Pancreas (tissue), 10 donors: Measurements from ENCODE around the gene CERKL. TPM values are rescaled to one million over a fixed set of nuclear protein-coding genes. Genes with fewer than 3 reads are reported as not detected.

Experiments used
- ATAC-seq, 4 donors: fragments of 200-7000 bp; cut with Tn5 transposase; one replicate each; pipeline versions ENCODE4 v1.8.0 to v1.9.1; 2020; ENCODE audit warnings: mild to moderate bottlenecking in 4 of 4, moderate library complexity in 4 of 4
- DNase-seq, 6 donors: peaks; one replicate each; pipeline ENCODE4 v3.0.0-alpha.2; 2020
- FAIRE-seq: peaks from 2 replicates; lab custom pipeline; 2012; peaks lifted over from hg19 to GRCh38; lab: Jason Lieb, UNC
- H3K27ac ChIP-seq, 4 donors: fragments of 200-600 bp; sonication (generic); 1 replicate in 3 of 4; 2 replicates in 1 of 4; pipeline versions ENCODE4 v1.5.0 to v1.8.0; 2020
- H3K27me3 ChIP-seq, 4 donors: fragments of 200-600 bp; one replicate each; pipeline ENCODE4 v1.8.0; 2021
- H3K36me3 ChIP-seq, 3 donors: fragments of 200-600 bp; sonication (generic) in 1 of 3; one replicate each; pipeline versions ENCODE4 v1.5.0 to v1.8.0; 2020 to 2021
- H3K4me1 ChIP-seq, 3 donors: fragments of 200-600 bp; one replicate each; pipeline ENCODE4 v1.8.0; 2021
- H3K4me3 ChIP-seq, 4 donors: fragments of 200-600 bp; sonication (generic) in 2 of 4; one replicate each; pipeline versions ENCODE4 v1.5.0 to v1.8.0; 2020 to 2021
- H3K9me3 ChIP-seq, 4 donors: fragments of 200-600 bp; one replicate each; pipeline ENCODE4 v1.8.0; 2021
- WGBS, 2 donors: extraction: QIAGEN DNeasy Blood & Tissue Kit; methylation state at CpG; one replicate each; pipeline ENCODE4 v1.1.7; 2013; 5-methylcytosine and 5-hydroxymethylcytosine counted together
- intact Hi-C, 3 donors: fragments of 100-400 bp; cut with DNase I; formaldehyde crosslinking; loops; one replicate each; pipeline versions ENCODE4 v1.11.1 to v1.14.2; 2022
- polyA plus RNA-seq, 2 donors: library from polyadenylated mRNA; stranded (reverse); fragments of 200-250 nt; gene quantifications; one replicate each; pipeline ENCODE4 v1.2.3, GENCODE V29; 2013
- total RNA-seq, 6 donors: library from RNA; stranded (reverse); fragmentation: NEBNext Ultra II Directional in 4 of 6; extraction: Animal tissue kit (Norgen Biotek cat#: 25700) in 4 of 6; gene quantifications; one replicate each; pipeline versions ENCODE4 v1.2.1 to v1.2.4, GENCODE V29; 2021 to 2023
- TF ChIP-seq, protein P1 (sequence below), 4 donors: fragments of 200-600 bp; sonication (generic) in 3 of 4; IDR thresholded peaks; one replicate each; pipeline versions ENCODE4 v1.5.0 to v1.8.0; 2021; ENCODE audit warnings: antibody characterized with exemption in 4 of 4
- donor health status: healthy with polysubstance abuse.
- donor health status: DM: no; HTN: no; CAD: no; lungs with moderate emphysema.
- donor health status: DM: no; HTN: no; CAD: no.
- donor health status: control.
- donor health status: control.
- donor health status: Bipolar disorder and iron deficiency.
- donor health status: DM: yes; HTN: yes; CAD: no.
- donor health status: DM: no; HTN: no; CAD: no.
- donor health status: DM: no; HTN: no; CAD: no.
- donor health status: DM: yes; HTN: yes; CAD: no.

CERKL gene
- total and polyA plus RNA-seq, 8 donors = 0.16 to 4.6 (median 0.56) TPM

DNA sequence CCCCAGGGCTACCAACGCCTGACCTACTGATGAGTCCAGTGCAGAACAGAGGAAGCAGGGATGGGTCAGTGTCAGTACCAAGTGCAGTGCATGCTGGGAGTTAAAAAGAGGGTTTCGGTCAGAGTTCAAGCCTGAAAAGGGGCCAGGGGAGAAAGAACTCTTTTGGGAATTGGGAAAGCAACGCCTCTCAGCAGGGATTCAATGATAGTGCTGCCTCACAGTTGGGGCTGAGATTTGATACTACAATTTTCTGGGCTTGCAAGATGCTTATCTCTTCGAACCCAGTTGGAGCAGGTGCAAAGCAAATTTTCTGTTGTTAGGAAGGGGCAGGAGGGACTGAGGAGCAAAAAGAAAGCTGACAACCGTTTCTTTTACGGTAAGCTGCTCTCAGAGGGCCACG lies 82.6 kb downstream of the CERKL start:
- H3K9me3 ChIP-seq = no peaks in the 10 kb centered on the region
- DNase-seq (no peak), ATAC-seq (no peak), FAIRE-seq (no peak)
- intact Hi-C loops = loop anchor here in 1 of 3 donors (10.0 kb wide), 1 partner anchor 140 kb away; no protein-coding TSS in a partner anchor
- no peak overlapping the region for H3K4me3 ChIP-seq
- H3K36me3 ChIP-seq = no peaks in the 10 kb centered on the region
- H3K27me3 ChIP-seq = no peaks in the 10 kb centered on the region
- TF ChIP-seq, protein P1, sequence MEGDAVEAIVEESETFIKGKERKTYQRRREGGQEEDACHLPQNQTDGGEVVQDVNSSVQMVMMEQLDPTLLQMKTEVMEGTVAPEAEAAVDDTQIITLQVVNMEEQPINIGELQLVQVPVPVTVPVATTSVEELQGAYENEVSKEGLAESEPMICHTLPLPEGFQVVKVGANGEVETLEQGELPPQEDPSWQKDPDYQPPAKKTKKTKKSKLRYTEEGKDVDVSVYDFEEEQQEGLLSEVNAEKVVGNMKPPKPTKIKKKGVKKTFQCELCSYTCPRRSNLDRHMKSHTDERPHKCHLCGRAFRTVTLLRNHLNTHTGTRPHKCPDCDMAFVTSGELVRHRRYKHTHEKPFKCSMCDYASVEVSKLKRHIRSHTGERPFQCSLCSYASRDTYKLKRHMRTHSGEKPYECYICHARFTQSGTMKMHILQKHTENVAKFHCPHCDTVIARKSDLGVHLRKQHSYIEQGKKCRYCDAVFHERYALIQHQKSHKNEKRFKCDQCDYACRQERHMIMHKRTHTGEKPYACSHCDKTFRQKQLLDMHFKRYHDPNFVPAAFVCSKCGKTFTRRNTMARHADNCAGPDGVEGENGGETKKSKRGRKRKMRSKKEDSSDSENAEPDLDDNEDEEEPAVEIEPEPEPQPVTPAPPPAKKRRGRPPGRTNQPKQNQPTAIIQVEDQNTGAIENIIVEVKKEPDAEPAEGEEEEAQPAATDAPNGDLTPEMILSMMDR (IDR thresholded peaks at IDR 0.05) = no peak
- WGBS, 2 donors = 67 to 74% methylated on average over 7 of the region's 7 CpGs
- no peak overlapping the region for H3K27ac ChIP-seq
- H3K4me1 ChIP-seq = no peaks in the 10 kb centered on the region

DNA sequence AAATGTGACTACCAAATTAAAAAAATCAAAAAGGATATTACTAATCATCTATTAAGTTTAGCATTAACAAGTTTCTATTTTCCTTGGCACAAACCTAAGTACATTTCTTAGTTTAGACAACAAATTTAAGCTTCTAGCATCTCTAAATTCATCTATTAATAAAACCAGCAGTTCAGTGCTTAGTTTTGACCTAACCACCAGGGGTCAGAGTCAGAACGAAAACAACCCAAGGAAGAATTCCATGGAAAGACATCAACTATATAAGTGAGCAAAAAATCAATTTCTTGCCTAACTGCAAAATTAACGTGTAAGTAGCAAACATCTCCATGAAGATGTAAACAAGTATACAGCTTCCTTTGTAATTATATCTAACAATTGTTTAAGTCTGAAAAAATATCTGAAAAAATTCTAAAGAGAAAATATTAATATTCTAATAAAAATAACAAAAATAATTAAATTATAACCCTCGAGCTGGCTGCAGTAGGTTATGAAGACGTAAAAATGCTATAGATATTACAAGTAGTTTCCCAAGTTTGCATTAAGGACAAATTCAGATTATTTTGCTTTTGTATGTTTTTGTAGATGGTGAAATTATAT lies 83.7 kb downstream of the CERKL start:
- ATAC-seq (peak in 3 of 4 donors; percentile 61 to 76 (median 67)), DNase-seq (no peak), FAIRE-seq (peak; percentile 41)
- H3K36me3 ChIP-seq = no peaks in the 10 kb centered on the region
- intact Hi-C loops = loop anchor here in 1 of 3 donors (10.0 kb wide), 1 partner anchor 142 kb away; no protein-coding TSS in a partner anchor
- no peaks in the 10 kb centered on the region for H3K4me1 ChIP-seq
- H3K9me3 ChIP-seq = no peaks in the 10 kb centered on the region
- H3K4me3 ChIP-seq = no peak overlapping the region
- TF ChIP-seq, protein P1 (IDR thresholded peaks at IDR 0.05) = peak in 2 of 4 donors; percentile 39 to 41
- no peak overlapping the region for H3K27ac ChIP-seq
- WGBS, 2 donors = 20 to 30% methylated on average over 4 of the region's 4 CpGs
- no peaks in the 10 kb centered on the region for H3K27me3 ChIP-seq

DNA sequence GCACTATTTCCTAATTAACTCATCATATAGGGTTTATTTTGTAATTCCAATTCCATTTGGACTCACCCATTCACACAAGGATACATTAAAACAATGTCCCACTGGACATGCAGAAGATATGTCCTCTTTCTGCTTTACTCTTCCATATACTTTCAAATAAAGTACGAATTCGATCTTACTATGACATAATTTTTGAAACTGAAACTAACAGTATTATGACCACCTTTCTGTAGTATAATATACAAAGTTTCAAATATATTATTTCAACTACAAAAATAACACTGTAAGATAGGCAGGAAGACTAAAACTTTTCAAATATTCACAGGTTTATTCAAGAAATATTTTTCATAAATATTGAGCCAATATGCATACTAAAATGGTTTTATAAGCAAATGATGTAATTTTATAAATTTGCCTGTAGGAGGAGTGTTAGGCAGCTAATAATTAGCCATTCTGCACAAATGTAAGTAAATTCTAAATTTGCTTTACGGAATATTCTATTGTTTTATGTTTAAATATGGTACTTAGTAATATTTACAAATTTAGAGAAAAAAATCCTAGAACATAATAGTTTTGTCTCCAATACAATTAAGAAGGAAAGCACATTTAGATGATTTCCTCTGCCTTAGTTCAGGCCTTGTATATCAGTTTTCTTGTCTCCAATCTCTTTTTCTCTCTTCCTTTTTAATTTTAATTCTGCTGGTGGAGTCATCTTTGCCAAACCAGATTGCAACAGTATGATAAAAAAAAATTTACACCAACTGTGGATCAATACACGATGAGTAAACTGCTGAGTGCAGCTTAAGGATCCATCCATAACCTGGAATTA lies 85.9 kb downstream of the CERKL start:
- intact Hi-C loops = loop anchor here in 1 of 3 donors (10.0 kb wide), 1 partner anchor 144 kb away; no protein-coding TSS in a partner anchor
- H3K36me3 ChIP-seq = no peaks in the 10 kb centered on the region
- DNase-seq = no peak
- no peaks in the 10 kb centered on the region for H3K9me3 ChIP-seq
- TF ChIP-seq, protein P1 (IDR thresholded peaks at IDR 0.05) = peak in 2 of 4 donors; percentile 7 to 11
- WGBS, 2 donors = 53 to 69% methylated on average over 4 of the region's 4 CpGs
- no peaks in the 10 kb centered on the region for H3K4me1 ChIP-seq
- H3K27ac ChIP-seq = no peak overlapping the region
- peak overlapping the region in 2 of 4 donors; percentile 1 to 4 for H3K4me3 ChIP-seq
- FAIRE-seq = peak; percentile 34
- ATAC-seq = peak in 2 of 4 donors; percentile 40 to 51
- H3K27me3 ChIP-seq = no peaks in the 10 kb centered on the region

DNA sequence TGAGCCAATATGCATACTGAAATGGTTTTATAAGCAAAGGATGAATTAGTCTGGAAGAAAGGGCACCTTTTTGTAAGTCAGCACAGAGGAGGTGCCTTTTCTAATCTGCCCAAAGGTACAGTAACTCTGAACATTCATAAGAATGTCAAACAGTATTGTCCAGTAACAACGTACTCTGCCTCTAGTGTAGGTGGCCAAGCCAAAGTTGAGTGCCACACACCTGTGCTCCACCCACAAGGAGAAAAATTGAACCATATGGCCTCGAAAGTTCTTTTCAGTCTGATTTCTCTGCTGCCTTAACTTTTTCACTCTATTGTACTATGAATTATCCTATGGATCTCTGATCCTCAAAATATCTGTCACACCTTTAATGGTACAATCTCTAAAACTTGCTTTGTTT lies 86.8 kb downstream of the CERKL start:
- Histone ChIP-seq H3K4me3 (peak overlapping the region in 1 of 4 donors; percentile 4), H3K36me3 (no peaks in the 10 kb centered on the region), H3K9me3 (no peaks in the 10 kb centered on the region), H3K27ac (no peak overlapping the region), H3K27me3 (no peaks in the 10 kb centered on the region), H3K4me1 (no peaks in the 10 kb centered on the region)
- no peak for DNase-seq
- WGBS, 2 donors = 32 to 45% methylated on average over 2 of the region's 2 CpGs
- TF ChIP-seq, protein P1 (IDR thresholded peaks at IDR 0.05) = no peak
- peak in 3 of 4 donors; percentile 37 to 65 (median 43) for ATAC-seq
- intact Hi-C loops = loop anchor here in 1 of 3 donors (10.0 kb wide), 1 partner anchor 145 kb away; no protein-coding TSS in a partner anchor
- FAIRE-seq = no peak
